Skeletal muscle satellite cell (primary cell): ENCODE measurements around the gene RBM20.

Source experiments
- H3K27me3 ChIP-seq: 2 replicates; pipeline ENCODE4 v1.7.0; 2013; ENCODE audit warnings: low read length; ENCODE audit not compliant: control insufficient read depth, insufficient read depth
- H3K36me3 ChIP-seq: 2 replicates; pipeline ENCODE4 v1.7.0; 2013; ENCODE audit warnings: mild to moderate bottlenecking, control low read depth, low read length; ENCODE audit not compliant: insufficient read depth
- H3K4me1 ChIP-seq: 2 replicates; pipeline ENCODE4 v1.7.0; 2013; ENCODE audit warnings: low read length; ENCODE audit not compliant: control insufficient read depth, insufficient read depth
- H3K4me2 ChIP-seq: 2 replicates; pipeline ENCODE4 v1.7.0; 2013; ENCODE audit warnings: mild to moderate bottlenecking, low read length
- H3K4me3 ChIP-seq: 2 replicates; pipeline ENCODE4 v1.7.0; 2013; ENCODE audit warnings: low read length
- H3K9ac ChIP-seq: 2 replicates; pipeline ENCODE4 v1.7.0; 2013; ENCODE audit warnings: mild to moderate bottlenecking, low read depth, low read length, moderate library complexity
- H3K9me3 ChIP-seq: replicated peaks from 2 replicates; pipeline ENCODE4 v1.7.0; 2013; ENCODE audit warnings: mild to moderate bottlenecking, control low read depth, low read length

The RBM20 gene

DNA sequence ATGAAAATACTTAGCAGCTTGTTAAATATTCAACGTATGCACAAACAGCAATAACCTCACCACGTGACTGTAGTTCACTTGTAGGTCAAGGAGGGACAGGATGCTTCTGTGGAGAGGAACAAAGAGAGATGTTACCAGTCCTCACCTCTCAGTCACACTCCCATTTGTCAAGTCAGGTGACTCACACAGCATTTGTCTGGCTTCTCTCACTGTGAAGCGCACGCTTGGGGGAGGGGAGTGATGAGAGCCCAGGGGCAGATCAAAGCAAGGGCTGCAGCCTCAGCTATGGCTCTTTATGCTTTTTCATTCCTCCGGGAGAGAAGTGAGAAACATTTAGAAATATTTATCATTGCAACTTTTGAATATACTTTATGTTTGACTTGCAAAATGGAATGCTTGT, 2.9 kb upstream of the RBM20 start:
- no peaks in the 10 kb centered on the region for H3K9me3 ChIP-seq
- H3K9ac ChIP-seq, result no peak overlapping the region
- H3K4me1 ChIP-seq, result peaks cover 14% of the 10 kb centered on the region
- H3K36me3 ChIP-seq, result no peaks in the 10 kb centered on the region
- H3K4me2 ChIP-seq, result no peak overlapping the region
- H3K4me3 ChIP-seq, result no peak overlapping the region
- H3K27me3 ChIP-seq, result peaks cover 50% of the 10 kb centered on the region

DNA sequence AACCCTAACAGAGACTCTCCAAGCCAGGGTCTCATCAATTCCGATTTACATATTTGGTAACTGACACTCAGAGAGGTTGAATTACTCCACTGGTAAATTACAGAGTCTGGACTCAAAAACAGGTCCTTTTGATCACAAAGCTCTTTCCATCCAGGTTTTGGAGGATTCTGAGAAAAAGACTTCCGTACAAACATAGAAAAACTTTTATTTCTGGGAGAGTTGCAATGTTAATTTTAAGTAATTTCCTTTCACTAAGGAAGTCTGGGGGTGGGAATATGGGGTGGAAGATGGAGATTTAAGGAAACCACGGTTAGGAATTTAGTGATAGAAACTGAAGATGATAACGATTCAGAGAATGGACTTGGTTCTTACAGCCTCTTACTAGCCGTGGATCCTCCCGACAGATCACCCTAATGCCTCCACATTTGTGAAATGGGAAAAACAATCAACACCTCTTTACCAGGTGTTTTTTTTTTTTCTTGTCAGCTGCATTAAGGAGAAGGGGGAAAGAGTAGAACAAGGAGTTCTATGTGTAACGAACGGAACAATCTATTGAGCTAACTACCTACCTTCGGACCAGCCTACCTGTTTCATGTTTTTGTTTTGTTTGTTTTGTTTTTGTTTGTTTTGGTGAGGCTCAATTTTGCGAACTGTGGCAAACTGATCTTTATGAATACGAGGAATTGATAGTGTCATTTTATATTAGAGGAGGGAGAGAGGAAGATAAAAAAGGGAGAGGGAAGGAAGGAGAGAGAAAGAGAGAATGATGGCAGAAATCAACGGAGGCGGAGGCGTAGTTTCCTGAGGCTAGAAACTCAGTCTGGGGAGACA, 1.7 kb upstream of the RBM20 start:
- Histone ChIP-seq H3K36me3 (no peaks in the 10 kb centered on the region), H3K4me1 (peaks cover 11% of the 10 kb centered on the region), H3K4me3 (no peak overlapping the region), H3K9me3 (no peaks in the 10 kb centered on the region), H3K4me2 (no peak overlapping the region), H3K9ac (no peak overlapping the region), H3K27me3 (peaks cover 54% of the 10 kb centered on the region)

GRCh38 chr10:110643035-110643652, 992 bp upstream of the RBM20 start:
- Histone ChIP-seq H3K9ac (no peak overlapping the region), H3K9me3 (no peaks in the 10 kb centered on the region), H3K4me3 (peak overlapping the region; percentile 82), H3K27me3 (peaks cover 54% of the 10 kb centered on the region), H3K4me2 (peak overlapping the region; percentile 96), H3K4me1 (peaks cover 11% of the 10 kb centered on the region), H3K36me3 (no peaks in the 10 kb centered on the region)

DNA sequence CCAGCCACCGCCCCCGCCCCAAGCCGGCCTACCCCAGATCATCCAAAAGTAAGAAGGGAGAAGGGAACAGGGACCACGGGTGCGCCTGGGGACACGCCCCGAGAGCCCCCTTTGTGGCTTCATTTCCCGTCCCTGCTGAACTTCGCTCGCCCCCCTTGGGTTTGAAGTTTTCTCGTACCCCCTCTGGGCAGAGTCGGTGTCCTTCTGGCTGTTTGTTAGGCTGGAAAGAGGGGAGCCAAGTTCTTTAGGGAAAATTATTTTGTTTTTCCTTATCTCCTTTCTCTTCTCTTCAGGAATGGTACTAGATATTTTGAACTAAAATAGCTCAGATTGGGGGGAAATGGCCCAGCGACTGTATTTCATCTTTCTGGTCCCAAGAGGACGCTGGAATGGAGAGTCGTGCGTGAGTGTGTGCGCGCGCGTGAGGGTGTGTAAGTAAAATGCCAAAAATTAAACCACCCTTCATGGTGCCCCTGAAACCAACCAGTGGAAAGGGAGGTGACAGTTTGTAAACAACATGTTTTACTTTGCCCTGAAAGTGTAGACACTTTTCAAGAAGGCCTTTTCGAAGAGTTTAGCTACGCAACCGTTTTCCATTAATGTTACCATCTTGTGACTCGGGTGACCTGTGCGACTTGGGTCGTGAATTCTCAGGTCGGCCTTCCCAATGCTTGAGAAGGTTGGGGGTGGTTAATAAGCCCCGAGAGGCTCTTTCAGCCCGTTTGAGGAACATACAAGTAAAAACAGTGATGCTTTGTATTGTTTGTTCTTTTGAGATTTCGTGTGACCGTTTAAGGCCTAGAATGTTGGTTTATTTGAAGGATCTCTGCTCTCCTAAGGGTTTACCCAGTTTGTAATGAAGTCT, 694 bp downstream of the RBM20 start:
- no peaks in the 10 kb centered on the region for H3K9me3 ChIP-seq
- no peak overlapping the region for H3K9ac ChIP-seq
- peaks cover 11% of the 10 kb centered on the region for H3K4me1 ChIP-seq
- peaks cover 49% of the 10 kb centered on the region for H3K27me3 ChIP-seq
- peak overlapping the region; percentile 82 for H3K4me3 ChIP-seq
- H3K4me2 ChIP-seq, result peak overlapping the region; percentile 96
- no peaks in the 10 kb centered on the region for H3K36me3 ChIP-seq

DNA sequence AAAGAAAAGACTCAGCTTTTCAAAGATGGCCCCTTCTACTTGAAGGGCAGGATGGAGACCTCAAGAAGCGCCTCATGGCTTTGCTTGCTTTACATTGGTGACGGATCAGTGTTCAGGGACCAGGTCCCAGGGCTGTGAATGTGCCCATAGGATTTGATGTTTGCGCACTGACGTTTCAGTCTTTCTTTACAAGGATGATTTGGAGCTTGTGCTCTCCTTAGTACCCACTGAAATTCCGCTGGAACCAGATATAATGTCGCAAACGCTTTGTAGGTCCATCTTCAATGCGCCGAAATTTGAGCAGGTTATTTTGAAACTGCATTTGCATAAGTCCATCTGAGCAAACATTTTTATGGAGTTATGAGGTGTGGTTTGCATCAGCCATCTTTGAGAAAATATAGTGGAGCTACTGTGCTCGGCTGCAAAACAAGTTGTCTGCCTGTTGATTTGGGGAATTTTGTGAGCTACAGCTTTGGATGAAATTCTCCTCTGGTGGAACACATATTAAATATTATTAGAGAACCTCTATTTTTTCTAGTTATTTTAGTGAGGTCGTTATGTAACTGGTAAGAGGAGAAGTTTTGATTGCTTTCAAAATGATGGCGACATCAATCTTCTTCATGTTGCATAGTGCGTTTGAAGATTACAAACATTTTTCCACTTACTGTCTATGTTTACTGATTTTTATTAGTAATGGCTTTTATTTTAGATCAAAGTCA, 2.4 kb downstream of the RBM20 start:
- no peak overlapping the region for H3K4me3 ChIP-seq
- peaks cover 44% of the 10 kb centered on the region for H3K27me3 ChIP-seq
- H3K9ac ChIP-seq, result no peak overlapping the region
- H3K4me2 ChIP-seq, result no peak overlapping the region
- no peaks in the 10 kb centered on the region for H3K36me3 ChIP-seq
- H3K9me3 ChIP-seq, result no peaks in the 10 kb centered on the region
- H3K4me1 ChIP-seq, result peaks cover 12% of the 10 kb centered on the region

GRCh38 chr10:110647136-110647430, 2.9 kb downstream of the RBM20 start:
- Histone ChIP-seq H3K36me3 (no peaks in the 10 kb centered on the region), H3K4me1 (peaks cover 17% of the 10 kb centered on the region), H3K27me3 (peaks cover 39% of the 10 kb centered on the region), H3K9ac (no peak overlapping the region), H3K4me2 (no peak overlapping the region), H3K4me3 (no peak overlapping the region), H3K9me3 (no peaks in the 10 kb centered on the region)

- no peaks in the 10 kb centered on the region for H3K9me3 ChIP-seq
- H3K4me3 ChIP-seq, result no peak overlapping the region
- peaks cover 22% of the 10 kb centered on the region for H3K27me3 ChIP-seq
- H3K9ac ChIP-seq, result no peak overlapping the region
- no peak overlapping the region for H3K4me2 ChIP-seq
- H3K36me3 ChIP-seq, result no peaks in the 10 kb centered on the region
- peaks cover 10% of the 10 kb centered on the region for H3K4me1 ChIP-seq
These were observed 4.7 kb downstream of the RBM20 start for GRCh38 chr10:110648692-110649346.

- H3K9me3 ChIP-seq, result no peaks in the 10 kb centered on the region
- peaks cover 19% of the 10 kb centered on the region for H3K27me3 ChIP-seq
- H3K4me2 ChIP-seq, result no peak overlapping the region
- no peaks in the 10 kb centered on the region for H3K36me3 ChIP-seq
- H3K9ac ChIP-seq, result no peak overlapping the region
- peaks cover 9% of the 10 kb centered on the region for H3K4me1 ChIP-seq
- no peak overlapping the region for H3K4me3 ChIP-seq
These were observed 5.5 kb downstream of the RBM20 start for GRCh38 chr10:110649347-110650264.

DNA sequence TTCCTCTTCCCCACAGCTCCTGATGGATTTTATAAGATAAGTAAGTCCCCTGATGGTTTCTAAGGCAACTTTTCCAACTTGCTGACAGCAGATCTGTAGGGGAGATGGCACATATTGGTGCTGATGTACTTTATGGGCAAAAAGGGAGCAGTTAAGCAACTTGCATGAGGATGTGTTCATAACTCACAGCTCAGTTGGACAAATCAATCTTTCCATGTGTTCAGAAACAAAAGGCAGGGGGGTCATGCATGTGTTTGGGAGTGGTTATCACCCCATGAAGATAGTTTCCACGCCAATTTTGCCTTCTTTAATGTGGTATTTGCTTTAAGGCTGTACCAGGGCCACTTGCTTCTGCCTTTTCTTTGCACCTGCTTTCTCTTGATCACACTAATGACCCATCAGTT, 6.1 kb downstream of the RBM20 start:
- no peak overlapping the region for H3K4me3 ChIP-seq
- peaks cover 6% of the 10 kb centered on the region for H3K4me1 ChIP-seq
- H3K9ac ChIP-seq, result no peak overlapping the region
- H3K36me3 ChIP-seq, result no peaks in the 10 kb centered on the region
- no peak overlapping the region for H3K4me2 ChIP-seq
- peaks cover 13% of the 10 kb centered on the region for H3K27me3 ChIP-seq
- H3K9me3 ChIP-seq, result no peaks in the 10 kb centered on the region
